ENCODE data around the gene ARHGAP6.
"Not testable (repeated sequence)": the region's sequence is repeated elsewhere in the genome, so short reads cannot be mapped to it uniquely, and the experiment has no call there.

Gene ARHGAP6

GRCh38 chrX:11366998-11367595 is 298.6 kb downstream of the ARHGAP6 start:
- TF ChIP-seq CTCF (conservative IDR thresholded peaks at IDR 0.05): no peak
- TF ChIP-seq ZFX (IDR thresholded peaks at IDR 0.05): no peak
- H3K27ac ChIP-seq: peak overlapping the region; percentile 74; the same call in 1 of the 2 replicates

- H3K27ac ChIP-seq: peak overlapping the region; percentile 36; the same call in 1 of the 2 replicates
- no peak for TF ChIP-seq CTCF (conservative IDR thresholded peaks at IDR 0.05)
- TF ChIP-seq ZFX (IDR thresholded peaks at IDR 0.05): no peak
Measured at GRCh38 chrX:11365426-11365825, 300.3 kb downstream of the ARHGAP6 start.

- no peak for TF ChIP-seq ZFX (IDR thresholded peaks at IDR 0.05)
- TF ChIP-seq CTCF (conservative IDR thresholded peaks at IDR 0.05): no peak
- peak overlapping the region; percentile 16; the same call in 1 of the 2 replicates for H3K27ac ChIP-seq
Measured at GRCh38 chrX:11364835-11365234, 300.9 kb downstream of the ARHGAP6 start.

GRCh38 chrX:11363825-11364224 is 301.9 kb downstream of the ARHGAP6 start:
- H3K27ac ChIP-seq: not testable (repeated sequence)

- no peak for TF ChIP-seq ZFX (IDR thresholded peaks at IDR 0.05)
- TF ChIP-seq CTCF (conservative IDR thresholded peaks at IDR 0.05): no peak
- H3K27ac ChIP-seq: no peak overlapping the region
Measured at GRCh38 chrX:11363069-11363594, 302.6 kb downstream of the ARHGAP6 start.

- not testable (repeated sequence) for H3K27ac ChIP-seq
Measured at GRCh38 chrX:11361666-11362065, 304.1 kb downstream of the ARHGAP6 start.

GRCh38 chrX:11355944-11356343 is 309.8 kb downstream of the ARHGAP6 start:
- H3K27ac ChIP-seq: not testable (repeated sequence)

GRCh38 chrX:11355259-11355909 is 310.3 kb downstream of the ARHGAP6 start:
- H3K27ac ChIP-seq: no peak overlapping the region
- TF ChIP-seq ZFX (IDR thresholded peaks at IDR 0.05): no peak
- TF ChIP-seq CTCF (conservative IDR thresholded peaks at IDR 0.05): no peak

- H3K27ac ChIP-seq: no peak overlapping the region
- TF ChIP-seq ZFX (IDR thresholded peaks at IDR 0.05) (no peak), CTCF (conservative IDR thresholded peaks at IDR 0.05) (no peak)
Measured at GRCh38 chrX:11352296-11352741, 313.4 kb downstream of the ARHGAP6 start.

All from C4-2B (cell line).